Right ventricle myocardium inferior (tissue), 1 donor: ENCODE measurements around the gene AMER3. TPM values are rescaled to one million over a fixed set of nuclear protein-coding genes. Genes with fewer than 3 reads are reported as not detected.
A peak's percentile ranks its signal among the peaks of the same experiment; 100 is the strongest.

ENCODE experiments used
- ATAC-seq: fragments of 200-7000 bp; cut with Tn5 transposase; one replicate; pipeline ENCODE4 v1.9.1; 2020; ENCODE audit warnings: mild to moderate bottlenecking, moderate library complexity
- DNase-seq: peaks from one replicate; pipeline ENCODE4 v3.0.0; 2021; ENCODE audit errors: missing footprints
- intact Hi-C: fragments of 100-400 bp; cut with DNase I; formaldehyde crosslinking; loops from one replicate; pipeline ENCODE4 v1.11.0; 2022
- total RNA-seq: library from RNA; stranded (reverse); fragmentation: NEBNext Ultra II Directional; extraction: Animal tissue kit (Norgen Biotek cat#: 25700); gene quantifications from one replicate; pipeline ENCODE4 v1.2.1, GENCODE V29; 2021
- donor health status: DM: no; HTN: yes; CAD: no; lungs with severe emphysema.

The AMER3 gene
- total RNA-seq, 1 donor from 2014 or later: not detected

GRCh38 chr2:130766711-130767407 lies 11.5 kb downstream of the AMER3 start:
- ATAC-seq (no peak), DNase-seq (no peak)
- intact Hi-C loops: no loop called here

DNA sequence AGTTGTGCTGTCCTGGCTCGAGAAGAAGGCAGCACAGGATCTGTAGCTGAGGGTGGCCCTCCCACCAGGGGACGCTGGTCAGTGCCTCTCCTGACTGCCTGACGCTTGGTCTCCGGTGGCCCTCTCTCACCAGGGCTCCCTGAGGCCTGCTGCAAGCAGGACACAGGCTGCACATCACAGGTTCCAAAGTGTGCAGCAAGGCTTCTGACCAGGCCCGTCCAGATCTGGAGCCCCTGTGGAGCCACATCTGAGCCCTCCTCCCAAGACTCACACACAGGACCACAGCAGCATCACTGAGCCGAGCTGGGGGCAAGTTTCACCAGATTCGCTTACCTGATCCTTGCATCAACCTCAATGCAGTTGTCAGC lies 12.1 kb downstream of the AMER3 start:
- DNase-seq (no peak), ATAC-seq (no peak)
- intact Hi-C loops: no loop called here

DNA sequence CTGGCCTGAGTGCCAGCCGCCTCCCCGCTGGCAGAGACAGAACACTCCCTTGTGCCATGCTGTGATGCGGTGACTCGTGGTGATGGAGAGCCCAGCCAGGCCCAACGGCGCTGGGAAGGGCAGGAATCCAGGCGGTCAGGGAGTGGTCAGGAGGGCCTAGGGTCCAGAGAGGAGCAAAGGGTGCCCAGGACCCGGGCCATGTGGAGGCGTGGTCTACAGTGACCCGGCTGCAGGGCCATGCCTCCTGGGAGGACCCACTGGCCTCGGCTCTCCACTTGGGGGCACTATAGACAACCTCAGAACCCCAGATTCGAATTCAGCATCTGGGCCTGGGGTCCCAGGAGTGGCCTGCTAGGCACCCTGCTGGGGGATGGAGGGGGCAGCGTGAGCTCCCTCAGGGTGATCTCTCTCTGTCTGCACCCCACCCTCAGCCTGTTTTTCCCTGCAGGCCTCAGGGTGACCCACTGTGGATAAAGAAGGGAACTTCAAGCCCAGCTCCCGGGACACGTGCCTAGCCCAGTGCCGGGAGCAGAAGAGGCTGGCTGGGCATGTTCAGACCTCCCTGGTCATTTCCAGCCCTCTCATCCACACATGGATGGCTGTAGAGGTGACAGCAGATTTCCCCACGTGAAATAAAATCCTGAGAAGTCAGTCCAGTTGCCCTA lies 13.0 kb downstream of the AMER3 start:
- DNase-seq (no peak), ATAC-seq (no peak)
- intact Hi-C loops: no loop called here

- intact Hi-C loops: no loop called here
- ATAC-seq (no peak), DNase-seq (no peak)
Observed at GRCh38 chr2:130769343-130769907, 14.1 kb downstream of the AMER3 start.

- peak; percentile 48 for ATAC-seq
- intact Hi-C loops: no loop called here
Observed at GRCh38 chr2:130776550-130776949, 21.2 kb downstream of the AMER3 start.

DNA sequence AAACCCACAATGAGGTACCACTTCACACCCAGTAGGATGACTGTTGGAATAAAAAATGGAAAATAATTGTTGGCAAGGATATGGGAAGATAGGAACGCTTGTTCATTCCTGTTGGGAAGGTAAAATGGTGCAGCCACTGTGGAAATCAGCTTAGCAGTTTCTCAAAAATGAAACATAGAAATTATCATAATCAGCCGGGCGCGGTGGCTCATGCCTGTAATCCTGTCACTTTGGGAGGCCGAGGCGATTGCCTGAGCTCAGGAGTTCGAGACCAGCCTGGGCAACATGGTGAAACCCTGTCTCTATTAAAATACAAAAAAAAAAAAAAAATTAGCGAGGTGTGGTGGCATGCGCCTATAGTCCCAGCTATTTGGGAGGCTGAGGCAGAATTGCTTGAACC lies 23.4 kb downstream of the AMER3 start:
- ATAC-seq (no peak), DNase-seq (no peak)
- intact Hi-C loops: no loop called here

More at GRCh38 chr2:130776550-130776949, 21.2 kb downstream of the AMER3 start:
- no peak for DNase-seq

DNA sequence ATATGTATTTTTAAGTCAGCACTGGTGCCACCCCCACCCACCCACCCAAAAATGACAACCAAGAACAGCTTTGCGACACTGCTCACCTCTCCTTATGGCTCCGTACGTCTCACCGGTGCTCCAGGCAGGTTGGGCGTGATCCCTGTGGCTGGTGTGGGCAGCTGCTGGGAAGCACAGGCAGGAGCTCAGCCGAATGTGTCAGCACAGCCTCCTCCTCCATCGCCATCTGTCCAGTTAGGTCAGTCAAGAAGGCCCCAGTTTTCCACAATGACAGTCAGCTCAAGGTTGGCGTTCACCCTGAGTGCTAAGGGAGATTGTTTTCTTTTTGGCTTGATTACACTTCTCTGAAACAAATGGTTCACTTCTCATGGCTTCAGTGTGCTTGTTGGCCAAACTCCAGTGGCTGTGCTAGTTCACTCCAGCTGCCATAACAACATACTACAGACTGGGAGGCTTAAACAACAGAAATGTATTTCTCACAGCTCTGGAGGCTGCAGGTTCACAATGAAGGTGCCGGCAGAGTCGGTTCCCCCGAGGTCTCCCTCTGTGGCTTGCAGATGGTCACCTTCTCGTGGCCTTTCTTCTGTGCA lies 30.2 kb downstream of the AMER3 start:
- intact Hi-C loops: no loop called here
- ATAC-seq (no peak), DNase-seq (no peak)

GRCh38 chr2:130786076-130786475 lies 30.7 kb downstream of the AMER3 start:
- no peak for DNase-seq
- intact Hi-C loops: no loop called here
- no peak for ATAC-seq

DNA sequence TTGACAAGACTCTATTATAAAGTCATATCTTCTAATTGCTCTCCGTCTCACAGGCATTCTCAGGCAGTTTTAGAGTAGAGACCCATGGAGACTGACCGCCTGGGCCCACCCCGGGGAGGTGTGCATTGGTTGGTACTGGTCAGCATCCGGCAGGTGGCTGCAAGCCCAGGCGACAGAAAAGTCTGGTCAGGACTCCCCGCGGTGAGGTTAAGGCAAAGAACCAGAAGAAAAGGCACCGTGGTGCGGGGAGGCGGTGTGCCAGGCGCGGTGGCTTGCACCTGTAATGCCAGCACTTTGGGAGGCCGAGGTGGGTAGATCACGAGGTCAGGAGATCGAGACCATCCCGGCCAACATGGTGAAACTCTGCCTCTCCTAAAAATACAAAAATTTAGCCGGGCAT lies 32.5 kb downstream of the AMER3 start:
- ATAC-seq (no peak), DNase-seq (no peak)
- intact Hi-C loops: no loop called here

DNA sequence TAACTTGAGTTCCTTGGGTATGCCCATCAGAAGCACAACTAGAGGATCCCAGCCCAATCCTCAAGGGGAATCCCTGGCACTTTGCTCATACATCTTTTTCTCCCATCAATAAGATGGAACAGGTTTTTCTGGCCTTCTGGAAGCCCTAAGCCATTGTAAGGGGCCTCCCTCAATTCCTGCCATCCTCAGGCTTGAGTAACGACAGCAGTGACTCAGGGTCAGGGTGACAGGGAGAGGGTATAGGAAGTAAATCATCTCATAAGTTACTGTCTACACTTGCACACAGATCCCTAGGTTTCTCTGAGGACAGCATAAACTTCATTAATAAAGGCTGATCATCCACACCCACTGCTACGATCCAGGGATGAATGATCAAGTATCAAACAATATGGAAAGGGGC lies 35.0 kb downstream of the AMER3 start:
- intact Hi-C loops: no loop called here
- ATAC-seq: no peak
- no peak for DNase-seq

GRCh38 chr2:130790804-130791616 lies 35.7 kb downstream of the AMER3 start:
- intact Hi-C loops: no loop called here
- DNase-seq (no peak), ATAC-seq (no peak)

DNA sequence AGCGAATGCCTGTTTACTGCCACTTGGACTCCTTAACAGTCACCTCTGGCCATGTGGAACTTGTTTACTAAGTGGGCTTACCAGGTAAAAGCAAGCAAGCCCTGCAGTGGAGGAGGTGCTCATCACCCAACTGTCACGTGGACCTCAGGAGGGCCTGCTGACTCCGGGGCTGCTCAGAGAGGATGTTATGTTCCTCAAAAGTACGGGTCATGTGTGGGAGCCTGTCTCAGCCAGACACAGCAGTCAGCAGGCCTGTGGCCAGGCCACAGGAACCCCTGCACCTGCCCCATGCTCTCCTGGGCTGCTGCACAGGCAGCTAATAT lies 36.2 kb downstream of the AMER3 start:
- ATAC-seq (no peak), DNase-seq (no peak)
- intact Hi-C loops: no loop called here

DNA sequence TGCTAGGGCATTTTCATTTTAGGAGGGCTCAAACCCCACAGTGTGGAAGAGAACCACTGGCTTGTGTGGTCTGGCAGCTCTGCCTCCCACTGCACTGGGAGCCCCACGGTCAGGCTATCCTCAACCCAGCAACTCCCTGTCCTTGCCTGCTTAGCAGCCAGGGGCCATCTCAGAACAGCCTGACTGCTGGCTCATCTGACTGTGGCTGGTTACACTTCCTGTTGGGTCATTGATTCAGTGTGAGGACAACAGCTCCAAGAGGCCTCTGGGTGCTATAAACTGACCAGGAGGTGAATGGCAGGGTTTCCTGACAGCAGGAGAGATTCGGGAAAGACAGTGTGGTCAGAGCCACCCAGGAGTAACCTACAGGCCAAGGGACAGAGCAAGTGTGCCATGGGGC lies 40.1 kb downstream of the AMER3 start:
- intact Hi-C loops: no loop called here
- ATAC-seq: no peak

DNA sequence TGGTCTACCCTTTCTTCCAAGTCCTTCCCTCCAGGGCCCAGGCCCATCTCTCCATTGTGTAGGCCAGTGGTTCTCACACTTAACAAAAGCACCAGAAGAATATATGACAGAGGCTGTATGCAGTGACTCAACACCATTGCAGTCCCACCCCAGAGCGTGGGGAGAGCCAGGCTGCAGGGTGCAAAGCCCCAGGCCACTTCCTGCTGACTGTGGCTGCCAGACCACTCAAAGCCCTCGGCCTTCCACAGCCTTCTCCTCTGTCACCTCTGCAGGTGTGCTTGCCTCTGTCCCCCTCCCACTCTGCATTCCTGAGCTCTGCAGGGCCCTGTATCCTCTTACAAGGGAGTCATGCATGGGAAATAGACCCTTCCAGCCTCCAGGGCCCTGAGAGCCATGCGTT lies 41.0 kb downstream of the AMER3 start:
- ATAC-seq: no peak
- no peak for DNase-seq
- intact Hi-C loops: no loop called here

More for the DNA sequence above, 40.1 kb downstream of the AMER3 start:
- DNase-seq: no peak

GRCh38 chr2:130797493-130798435 lies 42.4 kb downstream of the AMER3 start:
- peak; percentile 96 for DNase-seq
- intact Hi-C loops: loop anchor here (1.0 kb wide), 2 partner anchors 76 to 123 kb away; no protein-coding TSS in a partner anchor
- peak; percentile 98 for ATAC-seq

DNA sequence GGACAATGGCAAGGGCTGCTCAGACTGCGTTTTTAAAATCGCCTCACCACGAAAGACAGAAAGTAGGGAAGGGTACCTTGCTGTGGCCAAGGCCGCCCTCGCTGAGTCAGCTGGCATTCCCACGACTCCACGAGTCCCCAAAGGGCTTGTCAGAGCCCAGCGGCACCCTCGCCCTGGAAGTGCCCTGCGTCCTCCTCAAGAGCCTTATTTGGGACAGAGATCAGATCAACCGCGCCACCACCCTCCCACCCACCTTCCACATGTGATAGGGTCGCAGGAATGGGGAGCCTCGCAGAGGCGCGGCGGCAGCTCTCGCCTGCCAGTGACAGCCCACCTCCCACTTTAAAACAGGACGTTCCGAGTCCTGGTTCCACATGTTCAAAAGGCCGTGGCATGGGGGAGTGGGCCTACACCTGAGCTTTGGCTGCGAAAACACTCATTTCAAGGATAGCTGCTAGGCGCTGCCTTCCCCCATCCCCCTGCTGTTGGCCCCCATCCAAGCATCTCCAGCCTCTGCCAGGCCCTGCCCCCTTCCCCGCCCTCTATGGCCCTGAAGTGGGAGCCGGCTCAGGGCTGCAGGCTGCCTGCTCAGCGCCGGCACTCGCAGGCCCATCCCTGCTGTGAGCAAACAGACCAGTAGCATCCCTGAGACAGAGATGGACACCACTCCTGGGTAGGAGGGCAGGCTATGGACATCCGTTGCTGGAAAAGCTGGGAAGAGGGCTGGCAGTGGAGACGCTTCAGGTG lies 43.3 kb downstream of the AMER3 start:
- ATAC-seq (no peak), DNase-seq (no peak)
- intact Hi-C loops: loop anchor here (1.0 kb wide), 1 partner anchor 122 kb away; no protein-coding TSS in a partner anchor

DNA sequence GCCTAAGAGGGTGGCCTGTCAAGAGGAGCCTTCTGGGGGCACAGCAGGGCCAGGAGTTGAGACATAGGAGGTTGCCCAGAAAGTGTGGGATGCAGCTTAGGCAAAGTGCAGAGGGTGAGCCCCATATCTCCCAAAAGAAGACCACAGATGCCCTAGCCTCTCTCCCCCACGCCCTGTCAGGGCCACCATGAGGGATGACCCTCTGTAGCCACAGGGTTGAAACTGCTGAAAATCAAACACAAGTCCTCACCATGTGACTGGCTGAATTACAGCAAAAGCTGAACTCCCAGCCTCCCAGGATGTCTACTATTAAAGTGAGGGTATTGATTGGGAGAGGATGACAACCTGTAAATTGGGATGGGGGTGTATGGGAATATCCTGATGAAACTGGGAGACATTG lies 44.0 kb downstream of the AMER3 start:
- ATAC-seq: no peak
- intact Hi-C loops: no loop called here
- DNase-seq: no peak

DNA sequence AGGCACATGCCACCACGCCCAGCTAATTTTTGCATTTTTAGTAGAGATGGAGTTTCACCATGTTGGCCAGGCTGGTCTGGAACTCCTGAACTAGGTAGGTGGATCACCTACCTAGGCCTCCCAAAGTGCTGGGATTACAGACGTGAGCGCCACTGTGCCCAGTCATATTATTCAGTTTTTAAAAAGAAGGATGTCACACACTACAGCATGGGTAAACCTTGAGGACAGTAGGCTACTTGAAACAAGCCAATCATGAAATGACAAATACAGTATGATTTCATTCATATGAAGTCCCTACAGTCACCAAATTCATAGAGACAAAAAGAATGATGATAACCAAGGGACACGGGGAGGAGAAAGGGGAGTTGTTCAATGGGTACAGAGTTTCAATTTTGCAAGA lies 50.3 kb downstream of the AMER3 start:
- no peak for DNase-seq
- intact Hi-C loops: no loop called here
- no peak for ATAC-seq
